NCI-H2081 (cell line): ENCODE data around the gene SGK2.

Experiments
- DNase-seq, 2 experiments: peaks; one replicate each; lab custom pipeline; 2025; lab: John Stamatoyannopoulos, UW

SGK2 gene

GRCh38 chr20:43558412-43559146 is at the start of gene SGK2:
Gene SGK2, plus strand, starts transcription at chr20:43559027. Its CDS starts 7,469 bp downstream, at chr20:43566496.
- DNase-seq = no peak

GRCh38 chr20:43511879-43512278 is 46.9 kb upstream of the SGK2 start:
- DNase-seq = no peak

GRCh38 chr20:43513372-43513930 is 45.4 kb upstream of the SGK2 start:
- DNase-seq = no peak

- peak; percentile 91 to 96 for DNase-seq
Measured at GRCh38 chr20:43513931-43514647, 44.7 kb upstream of the SGK2 start.

- no peak for DNase-seq
Measured at GRCh38 chr20:43514648-43514999, 44.2 kb upstream of the SGK2 start.

GRCh38 chr20:43515628-43516027 is 43.2 kb upstream of the SGK2 start:
- DNase-seq = no peak

- DNase-seq = no peak
Measured at GRCh38 chr20:43516251-43516824, 42.5 kb upstream of the SGK2 start.

GRCh38 chr20:43520074-43520630 is 38.7 kb upstream of the SGK2 start:
- no peak for DNase-seq

- DNase-seq = no peak
Measured at GRCh38 chr20:43525021-43525420, 33.8 kb upstream of the SGK2 start.

- no peak for DNase-seq
Measured at GRCh38 chr20:43528258-43528875, 30.5 kb upstream of the SGK2 start.

- no peak for DNase-seq
Measured at GRCh38 chr20:43529051-43529450, 29.8 kb upstream of the SGK2 start.

GRCh38 chr20:43529457-43530153 is 29.2 kb upstream of the SGK2 start:
- no peak for DNase-seq

- no peak for DNase-seq
Measured at GRCh38 chr20:43530321-43531090, 28.3 kb upstream of the SGK2 start.

- no peak for DNase-seq
Measured at GRCh38 chr20:43531091-43531443, 27.8 kb upstream of the SGK2 start.

GRCh38 chr20:43532416-43533055 is 26.3 kb upstream of the SGK2 start:
- no peak for DNase-seq

- no peak for DNase-seq
Measured at GRCh38 chr20:43533060-43533459, 25.8 kb upstream of the SGK2 start.

- DNase-seq = no peak
Measured at GRCh38 chr20:43534016-43534415, 24.8 kb upstream of the SGK2 start.

- no peak for DNase-seq
Measured at GRCh38 chr20:43534791-43535350, 24.0 kb upstream of the SGK2 start.

- no peak for DNase-seq
Measured at GRCh38 chr20:43535370-43536004, 23.3 kb upstream of the SGK2 start.
